DMS153 (cell line): Measurements from ENCODE around the gene MR1.
A peak's percentile ranks its signal among the peaks of the same experiment; 100 is the strongest.
"Not testable (repeated sequence)": the region's sequence is repeated elsewhere in the genome, so short reads cannot be mapped to it uniquely, and the experiment has no call there.

Source experiments
- DNase-seq: peaks from one replicate; lab custom pipeline; 2025; lab: John Stamatoyannopoulos, UW

The MR1 gene

DNA sequence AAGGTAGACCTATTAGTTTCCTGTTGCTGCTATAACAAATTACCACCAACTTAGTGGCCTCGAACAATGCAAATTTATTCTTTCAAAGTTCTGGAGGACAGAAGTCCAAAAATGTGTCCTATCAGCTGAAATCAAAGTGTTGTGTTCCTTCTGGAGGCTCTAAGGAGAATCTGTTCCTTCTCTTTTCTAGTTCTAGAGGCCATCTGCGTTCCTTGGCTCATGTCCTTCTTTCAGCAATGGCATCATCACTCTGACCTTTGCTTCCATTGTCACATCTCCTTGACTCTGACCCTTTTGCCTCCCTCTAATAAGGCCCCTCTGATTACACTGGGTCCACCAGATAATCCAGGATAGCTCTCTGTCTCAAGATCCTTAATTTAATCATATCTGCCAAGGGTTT is 1.2 kb upstream of the MR1 start:
- DNase-seq, result no peak

- peak; percentile 54 for DNase-seq
Observed at GRCh38 chr1:181033128-181033798, 520 bp upstream of the MR1 start.

- DNase-seq, result not testable (repeated sequence)
Observed at GRCh38 chr1:181035210-181035609, 1.4 kb downstream of the MR1 start.

DNA sequence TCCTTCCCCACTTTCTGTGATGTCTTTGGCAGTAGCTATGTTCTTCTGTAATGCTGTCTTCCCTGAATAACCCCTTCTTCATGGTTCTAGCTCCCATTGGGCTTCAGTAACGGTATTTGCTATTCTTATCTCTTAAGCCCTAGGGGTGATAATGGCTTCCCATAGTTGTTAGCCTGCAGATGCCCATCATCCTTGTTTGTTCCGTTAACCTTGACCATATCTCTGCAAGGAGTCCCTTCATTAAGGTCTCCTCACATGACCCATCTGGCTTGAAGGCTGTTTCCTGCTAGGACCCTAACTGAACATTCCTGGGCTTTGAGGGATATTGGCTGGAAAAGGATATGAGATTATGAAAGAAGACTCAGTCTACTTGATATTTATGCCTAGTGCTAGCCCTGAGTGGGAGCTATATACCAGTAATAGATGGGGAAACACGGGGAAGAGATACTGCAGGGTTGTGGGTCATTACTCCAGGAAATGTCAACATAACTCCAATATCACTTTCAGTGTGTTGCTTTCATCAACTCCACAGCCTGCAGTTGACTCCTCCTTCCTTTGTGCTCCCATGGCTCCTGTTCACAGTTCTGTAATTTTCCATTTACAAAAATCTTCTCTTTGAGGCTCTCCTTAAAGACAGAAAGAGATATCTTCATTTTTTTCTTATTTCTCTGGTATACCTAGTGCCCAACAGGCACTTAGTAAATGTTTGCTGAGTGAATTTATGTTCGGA is 2.5 kb downstream of the MR1 start:
- DNase-seq, result no peak

DNA sequence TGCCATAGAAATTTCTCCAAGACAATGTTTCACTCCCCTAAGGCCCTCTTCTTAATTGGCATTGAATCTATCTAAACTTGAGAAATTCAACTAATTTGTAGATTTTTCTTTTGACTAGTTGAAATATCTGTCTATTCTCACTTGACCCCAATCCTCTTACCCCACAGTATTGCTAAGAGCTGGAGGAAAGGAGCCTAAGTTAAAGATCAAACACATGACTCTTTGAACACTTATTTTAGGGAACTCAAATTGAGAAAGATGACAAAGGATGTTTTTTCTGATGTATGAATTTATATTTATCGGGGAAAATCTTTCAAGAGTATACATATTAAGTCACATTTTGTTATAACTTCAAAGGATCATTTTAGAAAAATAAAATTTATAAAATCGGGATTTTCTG is 3.6 kb downstream of the MR1 start:
- no peak for DNase-seq

GRCh38 chr1:181038399-181038873 is 4.7 kb downstream of the MR1 start:
- peak; percentile 42 for DNase-seq

DNA sequence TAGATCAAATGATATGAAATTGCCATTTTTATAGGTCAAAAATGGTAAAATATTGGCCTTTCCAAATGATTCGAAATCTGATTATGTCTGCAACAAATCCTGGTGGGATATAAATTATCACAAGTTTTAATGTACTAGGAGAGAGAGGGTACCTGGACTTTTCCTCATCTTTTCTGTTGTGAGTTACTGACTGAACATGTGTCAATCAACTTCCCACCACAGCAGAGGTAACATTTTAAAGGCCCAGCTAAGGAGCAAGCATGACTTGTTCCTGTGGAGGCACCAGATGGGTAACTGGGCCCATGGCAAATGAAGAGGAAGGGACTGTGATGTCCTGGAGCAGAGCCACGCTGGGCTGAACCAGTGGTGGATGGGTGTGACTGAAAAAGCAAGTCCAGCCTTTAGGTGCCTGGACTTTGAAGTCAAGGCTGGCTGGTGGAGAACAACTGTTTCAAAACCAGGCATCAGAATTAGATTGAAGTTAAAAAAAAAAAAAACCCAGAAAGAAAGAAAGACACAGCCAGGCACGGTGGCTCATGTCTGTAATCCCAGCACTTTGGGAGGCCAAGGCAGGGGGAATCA is 6.6 kb downstream of the MR1 start:
- no peak for DNase-seq

DNA sequence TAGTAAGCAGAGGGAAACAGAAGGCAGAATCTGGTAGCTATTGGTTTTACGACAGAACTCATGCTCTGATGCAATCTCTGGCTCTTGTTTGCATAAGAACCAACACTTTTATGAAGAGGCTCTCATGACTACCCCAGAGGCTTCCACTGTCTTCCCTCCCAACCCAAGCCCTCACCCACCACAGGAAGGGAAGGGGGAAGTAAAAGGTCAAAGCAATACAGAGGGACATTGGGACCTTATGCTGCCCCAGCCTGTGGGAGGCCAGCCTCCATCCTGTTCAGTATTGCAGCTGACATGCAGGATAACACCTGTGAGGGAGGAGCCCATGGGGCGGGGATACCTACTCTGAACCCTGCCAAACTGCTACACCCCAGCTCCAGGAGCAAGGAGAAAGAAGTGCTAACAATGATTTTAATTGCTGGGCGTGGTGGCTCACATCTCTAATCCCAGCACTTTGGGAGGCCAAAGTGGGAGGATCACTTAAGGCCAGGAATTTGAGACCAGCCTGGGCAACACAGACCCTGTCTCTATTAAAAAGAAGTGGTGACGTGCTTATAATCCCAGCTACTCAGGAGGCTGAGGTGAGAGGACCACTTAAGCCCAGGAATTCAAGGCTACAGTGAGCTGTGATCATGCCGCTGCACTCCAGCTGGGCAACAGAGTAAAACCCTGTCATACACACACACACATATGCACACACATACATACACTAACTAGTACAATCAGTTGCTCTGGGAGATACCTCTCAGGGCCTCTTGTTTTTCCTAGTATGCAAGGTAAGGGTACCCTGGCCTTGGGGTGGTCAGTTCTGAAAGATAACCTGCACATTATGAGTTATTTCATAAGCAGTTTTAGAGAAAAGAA is 9.5 kb downstream of the MR1 start:
- peak; percentile 89 for DNase-seq

DNA sequence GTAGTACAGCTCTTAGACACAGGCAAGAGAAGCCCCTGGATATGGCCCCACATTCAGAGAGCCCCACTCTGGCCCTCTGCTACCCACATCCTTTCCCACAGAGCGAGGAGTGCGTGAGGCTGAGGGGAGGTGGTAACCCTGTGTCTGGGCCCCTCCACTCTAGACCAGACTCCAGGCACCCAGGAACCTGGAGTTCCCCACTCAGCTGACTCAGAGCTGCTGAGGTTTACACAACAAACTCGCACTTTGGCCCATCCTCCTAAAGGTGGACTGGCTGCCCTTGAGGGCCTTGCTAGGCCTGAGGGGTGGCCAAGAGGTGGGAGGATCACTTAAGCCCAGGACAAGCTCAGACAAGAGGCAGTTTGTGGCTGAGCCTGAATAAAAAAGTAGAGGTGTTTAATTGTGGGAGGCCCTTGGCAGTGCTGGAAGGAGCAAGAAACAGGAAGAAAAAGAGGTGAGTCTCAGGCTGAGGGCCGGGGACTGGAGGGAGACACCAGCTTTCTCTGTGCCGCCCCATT is 10.7 kb downstream of the MR1 start:
- no peak for DNase-seq

DNA sequence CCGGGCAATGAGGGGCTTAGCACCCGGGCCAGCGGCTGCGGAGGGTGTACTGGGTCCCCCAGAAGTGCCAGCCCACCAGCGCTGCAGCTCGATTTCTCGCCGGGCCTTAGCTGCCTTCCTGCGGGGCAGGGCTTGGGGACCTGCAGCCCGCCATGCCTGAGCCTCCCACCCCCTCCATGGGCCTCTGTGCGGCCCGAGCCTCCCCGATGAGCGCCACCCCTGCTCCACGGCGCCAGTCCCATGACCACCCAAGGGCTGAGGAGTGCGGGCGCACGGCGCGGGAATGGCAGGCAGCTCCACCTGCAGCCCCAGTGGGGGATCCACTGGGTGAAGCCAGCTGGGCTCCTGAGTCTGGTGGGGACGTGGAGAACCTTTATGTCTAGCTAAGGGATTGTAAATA is 12.2 kb downstream of the MR1 start:
- not testable (repeated sequence) for DNase-seq

GRCh38 chr1:181049378-181049777 is 15.6 kb downstream of the MR1 start:
- DNase-seq, result no peak

- DNase-seq, result no peak
Observed at GRCh38 chr1:181050922-181051321, 17.1 kb downstream of the MR1 start.

- no peak for DNase-seq
Observed at GRCh38 chr1:181056560-181056959, 22.8 kb downstream of the MR1 start.

DNA sequence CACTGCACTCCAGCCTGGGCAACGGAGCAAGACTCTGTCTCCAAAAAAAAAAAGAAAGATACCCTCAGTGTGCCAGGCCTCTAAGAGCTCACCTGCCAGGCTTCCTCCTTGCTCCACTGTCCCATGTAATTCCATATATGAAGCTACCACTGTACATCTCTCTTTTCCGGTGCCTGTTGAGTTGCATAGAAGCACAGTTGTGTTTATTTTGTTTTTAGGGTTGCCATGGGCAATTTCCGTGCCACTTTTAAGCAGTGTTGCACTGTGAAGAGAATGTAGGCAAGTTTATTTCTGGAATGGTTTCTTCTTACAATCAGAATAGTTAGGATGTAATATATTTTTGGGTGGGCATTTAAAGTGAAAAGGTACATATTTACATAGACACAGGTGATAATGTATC is 23.3 kb downstream of the MR1 start:
- peak; percentile 96 for DNase-seq

- DNase-seq, result no peak
Observed at GRCh38 chr1:181059435-181059834, 25.7 kb downstream of the MR1 start.

DNA sequence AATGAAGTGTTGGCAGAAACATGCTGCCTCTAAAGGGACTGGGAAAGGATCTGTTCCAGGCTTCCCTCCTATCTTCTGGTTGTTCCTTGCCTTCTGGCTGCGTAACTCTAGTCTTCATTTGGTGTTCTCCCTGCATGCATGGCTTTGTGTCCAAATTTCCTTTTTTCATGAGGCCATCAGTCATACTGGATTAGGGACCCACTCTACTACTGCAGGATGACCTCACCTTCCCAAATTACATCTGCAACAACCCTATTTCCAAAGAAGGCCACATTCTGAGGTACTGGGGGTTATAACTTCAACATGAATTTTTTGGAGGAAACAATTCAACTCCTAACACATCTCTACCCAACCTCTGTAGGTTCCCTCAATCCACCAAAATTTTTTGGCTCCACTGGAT is 26.3 kb downstream of the MR1 start:
- no peak for DNase-seq

GRCh38 chr1:181060947-181061346 is 27.2 kb downstream of the MR1 start:
- not testable (repeated sequence) for DNase-seq

DNA sequence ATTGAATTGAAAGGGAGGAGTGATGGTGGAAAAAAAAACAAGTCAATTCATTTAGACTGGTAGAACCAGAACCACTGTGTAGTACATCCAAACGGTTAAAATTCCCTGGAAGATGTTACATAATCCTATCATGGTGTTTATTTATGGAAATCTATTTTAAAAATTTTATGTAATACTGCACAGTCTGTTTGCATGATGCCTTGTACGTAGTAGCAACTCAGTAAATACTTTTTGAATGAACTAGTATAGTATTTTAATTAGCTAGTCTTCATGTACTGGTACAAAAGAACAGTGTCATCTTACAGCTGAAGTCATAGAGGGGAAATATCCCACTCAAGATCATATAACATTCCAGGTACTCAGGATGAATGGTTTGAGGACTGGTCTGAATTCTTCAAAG is 27.7 kb downstream of the MR1 start:
- no peak for DNase-seq

DNA sequence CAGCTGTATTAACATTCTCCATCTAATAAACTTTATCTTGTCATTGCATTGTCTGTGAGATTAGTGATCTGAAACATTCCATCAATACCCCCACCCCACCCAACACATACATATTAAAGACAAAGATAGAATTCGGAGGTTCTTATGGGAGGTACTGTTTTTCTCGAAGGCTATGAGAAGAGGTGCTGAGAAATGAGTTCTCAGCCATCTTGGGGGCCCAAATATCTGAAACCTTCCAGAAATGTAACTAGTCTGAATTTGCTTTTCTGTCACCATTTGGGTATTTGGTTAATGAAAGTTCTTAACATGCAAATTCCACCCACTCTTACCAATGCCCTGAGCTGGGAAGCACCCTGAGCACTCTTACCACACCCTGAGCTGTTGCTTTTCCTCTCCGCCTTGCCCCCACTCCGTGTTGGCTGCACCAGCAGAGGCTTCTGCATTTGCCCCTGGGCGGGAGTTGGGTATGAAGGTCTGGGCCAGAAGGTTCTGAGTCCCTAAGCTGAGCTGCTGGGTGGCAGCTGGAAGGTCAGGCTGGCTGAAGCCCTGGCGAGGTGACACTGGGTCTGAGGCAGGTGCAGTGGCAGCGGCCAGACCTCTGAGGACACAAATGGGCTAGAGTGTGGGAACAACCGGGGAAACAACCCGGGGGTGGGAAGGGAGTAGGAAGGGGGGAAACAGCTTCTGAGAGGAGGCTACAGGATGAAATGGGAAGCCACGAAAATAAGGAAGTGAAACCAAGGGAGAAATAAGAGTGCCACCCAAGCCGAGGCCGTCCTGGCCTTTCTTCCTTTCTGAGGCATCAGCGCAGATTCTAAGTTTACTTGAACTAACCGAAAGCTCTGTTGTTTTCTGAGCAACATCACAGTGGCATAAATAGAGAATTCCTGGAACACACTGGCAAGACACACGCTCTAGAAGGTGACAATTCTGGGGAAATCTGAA is 28.4 kb downstream of the MR1 start:
- DNase-seq, result no peak

- no peak for DNase-seq
Observed at GRCh38 chr1:181062836-181063428, 29.1 kb downstream of the MR1 start.
